HepG2 (cell line): Measurements from ENCODE around the gene LCAT. TPM values are rescaled to one million over a fixed set of nuclear protein-coding genes. Genes with fewer than 3 reads are reported as not detected.

Experiments
- CHCHD3 ChIP-seq: sonication (generic); formaldehyde crosslinking; IDR thresholded peaks from 2 replicates; pipeline ENCODE4 v1.8.0; 2022; ENCODE audit warnings: mild to moderate bottlenecking, missing genetic modification reagents, moderate library complexity
- CHD2 ChIP-seq: IDR thresholded peaks from 2 replicates; pipeline ENCODE4 v1.6.1; 2011; ENCODE audit warnings: low read depth, low read length, improper control_type of control experiment
- DR1 ChIP-seq: sonication (generic); formaldehyde crosslinking; IDR thresholded peaks from 2 replicates; pipeline ENCODE4 v1.8.0; 2021; ENCODE audit warnings: mild to moderate bottlenecking, missing genetic modification reagents, inconsistent platforms
- ELF4 ChIP-seq: sonication (generic); formaldehyde crosslinking; IDR thresholded peaks from 2 replicates; pipeline ENCODE4 v1.5.0; 2020; ENCODE audit warnings: missing genetic modification reagents, mild to moderate bottlenecking, moderate library complexity, borderline replicate concordance
- GPBP1L1 ChIP-seq: sonication (generic); formaldehyde crosslinking; IDR thresholded peaks from 2 replicates; pipeline ENCODE4 v1.5.0; 2020; ENCODE audit warnings: mild to moderate bottlenecking, missing genetic modification reagents
- JUNB ChIP-seq: sonication (generic); formaldehyde crosslinking; IDR thresholded peaks from 2 replicates; pipeline ENCODE4 v1.8.0; 2022; ENCODE audit warnings: missing genetic modification reagents, mild to moderate bottlenecking, borderline replicate concordance
- KLF13 ChIP-seq: sonication (generic); formaldehyde crosslinking; IDR thresholded peaks from 2 replicates; pipeline ENCODE4 v1.4.0; 2020; ENCODE audit warnings: mild to moderate bottlenecking, missing genetic modification reagents
- MTERF4 ChIP-seq: sonication (generic); formaldehyde crosslinking; IDR thresholded peaks from 2 replicates; pipeline ENCODE4 v1.8.0; 2023; ENCODE audit warnings: mild to moderate bottlenecking, missing genetic modification reagents
- NCOA1 ChIP-seq: sonication (generic); formaldehyde crosslinking; IDR thresholded peaks from 2 replicates; pipeline ENCODE4 v1.9.0; 2021; ENCODE audit warnings: missing genetic modification reagents
- SAFB2 ChIP-seq: sonication (generic); formaldehyde crosslinking; IDR thresholded peaks from 2 replicates; pipeline ENCODE4 v1.5.1; 2020; ENCODE audit warnings: missing genetic modification reagents, low read depth, mild to moderate bottlenecking, borderline replicate concordance
- ZNF12 ChIP-seq: sonication (generic); formaldehyde crosslinking; IDR thresholded peaks from 2 replicates; pipeline ENCODE4 v1.5.0; 2020; ENCODE audit warnings: missing genetic modification reagents
- ZNF232 ChIP-seq: sonication (generic); formaldehyde crosslinking; IDR thresholded peaks from 2 replicates; pipeline ENCODE4 v1.4.0; 2020; ENCODE audit warnings: missing genetic modification reagents, borderline replicate concordance
- ZNF782 ChIP-seq: sonication (generic); formaldehyde crosslinking; IDR thresholded peaks from 2 replicates; pipeline ENCODE4 v1.4.0; 2020; ENCODE audit warnings: missing genetic modification reagents, mild to moderate bottlenecking, borderline replicate concordance
- polyA plus RNA-seq, 8 experiments: library from polyadenylated mRNA; depleted of rRNA in 3 of 8; stranded (reverse) in 7 of 8; unstranded in 1 of 8; fragments of >200 nt; fragmentation: Illumina TruSeq in 4 of 8; extraction: Trizol in 4 of 8; gene quantifications; 2 replicates each; pipeline versions ENCODE4 v1.2.1 to v1.2.3, GENCODE V29; 2011 to 2016; ENCODE audit warnings: low read depth in 4 of 8, missing spikeins in 1 of 8, mixed read lengths in 1 of 8; ENCODE audit not compliant: insufficient read depth in 1 of 8
- total RNA-seq, 5 experiments: library from RNA; depleted of rRNA; stranded (reverse); fragments of >200 nt; fragmentation: Illumina TruSeq; extraction: Trizol; gene quantifications; 2 replicates each; pipeline ENCODE4 v1.2.3, GENCODE V29; 2016; ENCODE audit warnings: low read depth in 1 of 5
- TF ChIP-seq, protein P1 (sequence below): sonication (generic); formaldehyde crosslinking; conservative IDR thresholded peaks from 2 replicates; pipeline ENCODE4 v1.5.0; 2020; ENCODE audit warnings: missing genetic modification reagents
- TF ChIP-seq, protein P2 (sequence below): sonication (generic); formaldehyde crosslinking; IDR thresholded peaks from 2 replicates; pipeline ENCODE4 v1.4.0; 2020; ENCODE audit warnings: missing genetic modification reagents, mild to moderate bottlenecking, borderline replicate concordance
- TF ChIP-seq, protein P3 (sequence below): sonication (generic); formaldehyde crosslinking; IDR thresholded peaks from 2 replicates; pipeline ENCODE4 v1.8.1; 2023; ENCODE audit warnings: mild to moderate bottlenecking, missing genetic modification reagents
- TF ChIP-seq, protein P4 (sequence below): sonication (generic); formaldehyde crosslinking; IDR thresholded peaks from 2 replicates; pipeline ENCODE4 v1.5.1; 2020; ENCODE audit warnings: missing genetic modification reagents, mild to moderate bottlenecking, borderline replicate concordance

The LCAT gene
- total and polyA plus RNA-seq, 2 of the 13 experiments (the other 11 are each of a cell fraction or from before 2014, with no cell fraction given) = 36.1 to 38.9 TPM

DNA sequence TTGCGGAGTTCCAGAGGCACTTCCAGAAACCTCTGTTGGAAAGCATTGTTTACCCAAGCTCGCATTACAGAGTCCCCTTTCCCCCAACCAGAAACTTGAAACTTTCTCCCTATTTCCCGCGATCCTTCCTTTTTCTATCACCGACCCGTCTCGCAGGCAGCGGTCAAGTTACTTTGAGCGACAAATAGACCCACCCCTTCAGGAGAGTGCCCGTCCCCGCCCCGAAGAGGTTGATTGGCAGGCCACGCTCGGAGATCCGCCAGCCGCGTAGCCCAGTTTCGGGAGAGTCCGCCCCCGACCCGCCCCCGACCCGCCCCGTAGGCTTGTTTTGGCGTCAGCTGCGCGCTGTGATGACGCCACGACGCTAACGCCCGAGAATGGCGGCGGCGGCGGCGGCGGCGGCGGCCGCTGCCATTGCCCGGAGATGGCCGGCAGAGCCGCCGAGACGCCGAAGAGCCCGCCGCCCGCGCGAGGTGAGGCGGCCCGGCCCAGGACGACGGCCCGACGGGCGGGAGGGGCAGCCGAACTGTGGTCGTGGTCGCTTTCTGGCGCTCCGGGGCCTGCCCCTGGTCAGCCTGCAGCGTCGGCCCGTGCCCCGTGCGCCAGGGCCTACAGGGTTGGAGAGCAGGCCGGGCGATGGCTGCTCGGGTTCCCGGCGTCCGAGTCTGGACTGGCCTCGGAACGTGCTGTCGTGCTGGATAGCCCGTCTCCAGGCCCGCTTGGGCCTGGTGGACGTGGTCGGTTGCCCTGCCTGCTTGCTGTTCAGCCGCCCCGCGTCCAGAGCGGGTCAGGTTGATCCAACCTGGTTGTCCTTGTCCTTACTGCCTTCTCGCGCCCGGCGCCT, 50.8 kb downstream of the LCAT start, which contains the start of gene PSKH1 (continued):
- TF ChIP-seq MTERF4 (no peak; the same call in 1 of the 2 replicates), KLF13 (CRISPR knock-in tag) (no peak), ZNF782 (CRISPR knock-in tag) (peak; percentile 93), ELF4 (CRISPR knock-in tag) (no peak), NCOA1 (CRISPR knock-in tag) (no peak), CHCHD3 (CRISPR knock-in tag) (peak; percentile 94; the same call in 1 of the 2 replicates), SAFB2 (CRISPR knock-in tag) (peak; percentile 67; the same call in 1 of the 2 replicates), ZNF12 (CRISPR knock-in tag) (peak; percentile 41; the same call in 1 of the 2 replicates), ZNF232 (CRISPR knock-in tag) (0 out of 2 replicates have a peak, but pooled peaks have one; percentile 56), JUNB (no peak), CHD2 (0 out of 2 replicates have a peak, but pooled peaks have one; percentile 42), GPBP1L1 (CRISPR knock-in tag) (no peak), DR1 (peak; percentile 56; the same call in 1 of the 2 replicates)
- TF ChIP-seq, protein P1, sequence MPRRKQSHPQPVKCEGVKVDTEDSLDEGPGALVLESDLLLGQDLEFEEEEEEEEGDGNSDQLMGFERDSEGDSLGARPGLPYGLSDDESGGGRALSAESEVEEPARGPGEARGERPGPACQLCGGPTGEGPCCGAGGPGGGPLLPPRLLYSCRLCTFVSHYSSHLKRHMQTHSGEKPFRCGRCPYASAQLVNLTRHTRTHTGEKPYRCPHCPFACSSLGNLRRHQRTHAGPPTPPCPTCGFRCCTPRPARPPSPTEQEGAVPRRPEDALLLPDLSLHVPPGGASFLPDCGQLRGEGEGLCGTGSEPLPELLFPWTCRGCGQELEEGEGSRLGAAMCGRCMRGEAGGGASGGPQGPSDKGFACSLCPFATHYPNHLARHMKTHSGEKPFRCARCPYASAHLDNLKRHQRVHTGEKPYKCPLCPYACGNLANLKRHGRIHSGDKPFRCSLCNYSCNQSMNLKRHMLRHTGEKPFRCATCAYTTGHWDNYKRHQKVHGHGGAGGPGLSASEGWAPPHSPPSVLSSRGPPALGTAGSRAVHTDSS (CRISPR knock-in tag) = no peak
- TF ChIP-seq, protein P2, sequence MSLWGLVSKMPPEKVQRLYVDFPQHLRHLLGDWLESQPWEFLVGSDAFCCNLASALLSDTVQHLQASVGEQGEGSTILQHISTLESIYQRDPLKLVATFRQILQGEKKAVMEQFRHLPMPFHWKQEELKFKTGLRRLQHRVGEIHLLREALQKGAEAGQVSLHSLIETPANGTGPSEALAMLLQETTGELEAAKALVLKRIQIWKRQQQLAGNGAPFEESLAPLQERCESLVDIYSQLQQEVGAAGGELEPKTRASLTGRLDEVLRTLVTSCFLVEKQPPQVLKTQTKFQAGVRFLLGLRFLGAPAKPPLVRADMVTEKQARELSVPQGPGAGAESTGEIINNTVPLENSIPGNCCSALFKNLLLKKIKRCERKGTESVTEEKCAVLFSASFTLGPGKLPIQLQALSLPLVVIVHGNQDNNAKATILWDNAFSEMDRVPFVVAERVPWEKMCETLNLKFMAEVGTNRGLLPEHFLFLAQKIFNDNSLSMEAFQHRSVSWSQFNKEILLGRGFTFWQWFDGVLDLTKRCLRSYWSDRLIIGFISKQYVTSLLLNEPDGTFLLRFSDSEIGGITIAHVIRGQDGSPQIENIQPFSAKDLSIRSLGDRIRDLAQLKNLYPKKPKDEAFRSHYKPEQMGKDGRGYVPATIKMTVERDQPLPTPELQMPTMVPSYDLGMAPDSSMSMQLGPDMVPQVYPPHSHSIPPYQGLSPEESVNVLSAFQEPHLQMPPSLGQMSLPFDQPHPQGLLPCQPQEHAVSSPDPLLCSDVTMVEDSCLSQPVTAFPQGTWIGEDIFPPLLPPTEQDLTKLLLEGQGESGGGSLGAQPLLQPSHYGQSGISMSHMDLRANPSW (CRISPR knock-in tag) = 0 out of 2 replicates have a peak, but pooled peaks have one; percentile 15
- TF ChIP-seq, protein P3, sequence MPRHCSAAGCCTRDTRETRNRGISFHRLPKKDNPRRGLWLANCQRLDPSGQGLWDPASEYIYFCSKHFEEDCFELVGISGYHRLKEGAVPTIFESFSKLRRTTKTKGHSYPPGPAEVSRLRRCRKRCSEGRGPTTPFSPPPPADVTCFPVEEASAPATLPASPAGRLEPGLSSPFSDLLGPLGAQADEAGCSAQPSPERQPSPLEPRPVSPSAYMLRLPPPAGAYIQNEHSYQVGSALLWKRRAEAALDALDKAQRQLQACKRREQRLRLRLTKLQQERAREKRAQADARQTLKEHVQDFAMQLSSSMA = no peak
- TF ChIP-seq, protein P4, sequence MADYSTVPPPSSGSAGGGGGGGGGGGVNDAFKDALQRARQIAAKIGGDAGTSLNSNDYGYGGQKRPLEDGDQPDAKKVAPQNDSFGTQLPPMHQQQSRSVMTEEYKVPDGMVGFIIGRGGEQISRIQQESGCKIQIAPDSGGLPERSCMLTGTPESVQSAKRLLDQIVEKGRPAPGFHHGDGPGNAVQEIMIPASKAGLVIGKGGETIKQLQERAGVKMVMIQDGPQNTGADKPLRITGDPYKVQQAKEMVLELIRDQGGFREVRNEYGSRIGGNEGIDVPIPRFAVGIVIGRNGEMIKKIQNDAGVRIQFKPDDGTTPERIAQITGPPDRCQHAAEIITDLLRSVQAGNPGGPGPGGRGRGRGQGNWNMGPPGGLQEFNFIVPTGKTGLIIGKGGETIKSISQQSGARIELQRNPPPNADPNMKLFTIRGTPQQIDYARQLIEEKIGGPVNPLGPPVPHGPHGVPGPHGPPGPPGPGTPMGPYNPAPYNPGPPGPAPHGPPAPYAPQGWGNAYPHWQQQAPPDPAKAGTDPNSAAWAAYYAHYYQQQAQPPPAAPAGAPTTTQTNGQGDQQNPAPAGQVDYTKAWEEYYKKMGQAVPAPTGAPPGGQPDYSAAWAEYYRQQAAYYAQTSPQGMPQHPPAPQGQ = no peak
